ENCODE data around the gene DPYD. TPM values are rescaled to one million over a fixed set of nuclear protein-coding genes. Genes with fewer than 3 reads are reported as not detected.
A peak's percentile ranks its signal among the peaks of the same experiment; 100 is the strongest.

Gene DPYD
- total RNA-seq, 1 donor from 2014 or later, result 8.1 TPM

GRCh38 chr1:97827887-97828286 is 92.9 kb downstream of the DPYD start:
- Mint-ChIP-seq H3K4me1 (ENCODE audit: low read depth) (no peaks in the 10 kb centered on the region), H3K27me3 (no peaks in the 10 kb centered on the region), H3K9me3 (ENCODE audit: low read depth) (no peaks in the 10 kb centered on the region), H3K36me3 (ENCODE audit: insufficient read depth) (no peaks in the 10 kb centered on the region), H3K4me3 (ENCODE audit: low read depth) (no peak overlapping the region), H3K27ac (no peak overlapping the region)
- no peak for DNase-seq (ENCODE audit: low spot score, unreplicated experiment)
- TF ChIP-seq CTCF (IDR thresholded peaks at IDR 0.05; ENCODE audit: unreplicated experiment), result no peak

DNA sequence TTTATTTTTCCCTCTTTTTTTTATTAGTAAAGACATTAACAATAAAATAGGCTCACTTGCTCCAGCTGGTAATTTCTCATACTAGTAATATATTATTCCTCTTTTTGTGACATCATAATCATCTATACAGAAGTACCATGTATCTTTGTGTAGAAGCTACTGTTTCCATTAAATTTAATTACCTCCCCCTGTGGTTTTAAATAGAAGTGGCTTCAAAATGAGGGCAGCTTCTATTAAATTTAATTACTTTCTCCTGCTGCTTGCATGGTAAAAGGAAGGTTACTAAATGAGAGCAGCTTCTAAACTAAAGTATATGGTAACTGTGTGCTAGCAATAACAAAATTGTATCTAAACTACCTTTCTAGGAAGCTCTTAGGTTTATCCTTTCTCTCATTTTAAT is 94.0 kb downstream of the DPYD start:
- Mint-ChIP-seq H3K4me3 (ENCODE audit: low read depth) (no peak overlapping the region), H3K27ac (no peak overlapping the region), H3K4me1 (ENCODE audit: low read depth) (no peaks in the 10 kb centered on the region), H3K9me3 (ENCODE audit: low read depth) (no peaks in the 10 kb centered on the region), H3K36me3 (ENCODE audit: insufficient read depth) (no peaks in the 10 kb centered on the region), H3K27me3 (no peaks in the 10 kb centered on the region)
- no peak for DNase-seq (ENCODE audit: low spot score, unreplicated experiment)
- no peak for TF ChIP-seq CTCF (IDR thresholded peaks at IDR 0.05; ENCODE audit: unreplicated experiment)

DNA sequence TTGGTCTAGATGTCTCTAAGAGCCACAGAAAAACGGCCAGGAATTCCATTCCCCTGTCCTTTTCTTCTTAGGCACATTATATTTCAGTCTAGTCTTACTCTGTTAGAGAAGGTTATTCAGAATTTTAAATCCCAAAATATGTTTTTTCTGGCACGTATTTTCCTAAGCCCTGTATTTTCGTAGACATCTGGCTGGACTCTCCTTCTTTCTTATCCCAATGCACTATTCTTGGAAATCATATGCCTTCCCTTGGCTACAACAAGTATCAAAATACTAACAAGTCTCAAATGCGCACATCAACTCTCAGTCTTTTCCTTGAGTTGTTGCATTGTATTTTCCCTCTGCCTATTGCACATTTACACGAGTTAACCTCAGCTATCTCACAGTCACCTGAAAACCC is 96.2 kb downstream of the DPYD start:
- DNase-seq (ENCODE audit: low spot score, unreplicated experiment), result no peak
- Mint-ChIP-seq H3K27ac (no peak overlapping the region), H3K4me1 (ENCODE audit: low read depth) (peaks cover 2% of the 10 kb centered on the region), H3K4me3 (ENCODE audit: low read depth) (no peak overlapping the region), H3K9me3 (ENCODE audit: low read depth) (no peaks in the 10 kb centered on the region), H3K27me3 (no peaks in the 10 kb centered on the region), H3K36me3 (ENCODE audit: insufficient read depth) (no peaks in the 10 kb centered on the region)
- no peak for TF ChIP-seq CTCF (IDR thresholded peaks at IDR 0.05; ENCODE audit: unreplicated experiment)

GRCh38 chr1:97824200-97824599 is 96.6 kb downstream of the DPYD start:
- Mint-ChIP-seq H3K27me3 (no peaks in the 10 kb centered on the region), H3K36me3 (ENCODE audit: insufficient read depth) (no peaks in the 10 kb centered on the region), H3K27ac (no peak overlapping the region), H3K4me3 (ENCODE audit: low read depth) (no peak overlapping the region), H3K4me1 (ENCODE audit: low read depth) (peaks cover 4% of the 10 kb centered on the region), H3K9me3 (ENCODE audit: low read depth) (no peaks in the 10 kb centered on the region)
- no peak for DNase-seq (ENCODE audit: low spot score, unreplicated experiment)
- no peak for TF ChIP-seq CTCF (IDR thresholded peaks at IDR 0.05; ENCODE audit: unreplicated experiment)

DNA sequence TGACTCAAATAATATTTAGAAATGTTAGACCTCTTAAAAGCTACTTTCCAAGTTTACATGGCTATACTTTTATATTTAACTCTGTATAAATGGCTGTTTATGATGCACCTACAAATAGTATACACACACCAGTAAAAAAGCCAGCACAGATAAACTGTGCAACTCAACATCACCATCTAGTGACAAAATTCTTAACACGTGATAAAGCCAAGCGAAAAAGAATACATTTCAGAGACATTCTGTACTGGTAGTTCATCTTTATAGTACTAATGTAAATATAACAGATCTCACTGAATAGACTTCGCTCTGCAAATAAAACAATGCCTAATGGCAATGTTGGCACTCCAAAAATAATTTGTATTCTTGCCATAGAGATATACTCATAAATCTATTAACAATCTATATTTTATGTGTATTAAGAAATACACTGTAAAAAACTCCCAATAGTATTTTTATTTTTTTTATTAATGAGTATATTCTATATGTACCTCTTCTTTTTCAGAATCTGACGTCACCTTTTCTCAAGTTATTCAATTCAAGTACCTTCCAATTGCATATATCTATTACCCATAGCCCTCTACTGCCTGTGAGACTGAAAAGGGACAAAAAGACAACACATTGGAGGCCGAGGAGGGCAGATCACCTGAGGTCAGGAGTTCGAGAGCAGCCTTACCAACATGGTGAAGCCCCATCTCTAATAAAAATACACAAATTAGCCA is 100.2 kb downstream of the DPYD start:
- Mint-ChIP-seq H3K36me3 (ENCODE audit: insufficient read depth) (no peaks in the 10 kb centered on the region), H3K27ac (no peak overlapping the region), H3K27me3 (no peaks in the 10 kb centered on the region), H3K9me3 (ENCODE audit: low read depth) (no peaks in the 10 kb centered on the region), H3K4me1 (ENCODE audit: low read depth) (peaks cover 4% of the 10 kb centered on the region), H3K4me3 (ENCODE audit: low read depth) (no peak overlapping the region)
- peak; percentile 65 for TF ChIP-seq CTCF (IDR thresholded peaks at IDR 0.05; ENCODE audit: unreplicated experiment)
- no peak for DNase-seq (ENCODE audit: low spot score, unreplicated experiment)
